WERI-Rb-1 (cell line): ENCODE results near the gene ATP2B2.
A peak's percentile ranks its signal among the peaks of the same experiment; 100 is the strongest.

ENCODE experiments used
- DNase-seq: peaks from one replicate; pipeline ENCODE4 v3.0.0-alpha.2; 2020
- H3K27ac ChIP-seq: fragments of 250-450 bp; sonication (Bioruptor Pico); 2 replicates; pipeline ENCODE4 v1.5.1; 2020; ENCODE audit warnings: mild to moderate bottlenecking, moderate library complexity
- H3K27me3 ChIP-seq: fragments of 250-450 bp; sonication (Bioruptor Pico); 2 replicates; pipeline ENCODE4 v1.5.1; 2021; ENCODE audit warnings: mild to moderate bottlenecking, low read depth, moderate library complexity; ENCODE audit not compliant: insufficient read depth, severe bottlenecking
- H3K36me3 ChIP-seq: fragments of 250-450 bp; sonication (Bioruptor Pico); 2 replicates; pipeline ENCODE4 v1.5.1; 2020; ENCODE audit warnings: mild to moderate bottlenecking, moderate library complexity
- H3K4me3 ChIP-seq: 2 replicates; pipeline ENCODE4 v1.5.1; 2011; ENCODE audit warnings: low read depth, mild to moderate bottlenecking, control low read depth, low read length
- H3K9me3 ChIP-seq: fragments of 250-450 bp; sonication (Bioruptor Pico); 2 replicates; pipeline ENCODE4 v1.5.1; 2021; ENCODE audit warnings: mild to moderate bottlenecking, moderate library complexity; ENCODE audit not compliant: severe bottlenecking
- CTCF ChIP-seq: IDR thresholded peaks from 2 replicates; pipeline ENCODE4 v1.5.1; 2011; ENCODE audit warnings: low read depth, mild to moderate bottlenecking, control low read depth, inconsistent platforms, low read length

Gene ATP2B2

GRCh38 chr3:10517627-10518026 is 12.2 kb upstream of the ATP2B2 start:
- no peaks in the 10 kb centered on the region for H3K36me3 ChIP-seq
- no peak overlapping the region for H3K27ac ChIP-seq
- H3K4me3 ChIP-seq = no peak overlapping the region
- no peaks in the 10 kb centered on the region for H3K9me3 ChIP-seq
- no peak for TF ChIP-seq CTCF
- no peaks in the 10 kb centered on the region for H3K27me3 ChIP-seq
- peak; percentile 2 for DNase-seq

GRCh38 chr3:10516544-10517452 is 11.4 kb upstream of the ATP2B2 start:
- H3K4me3 ChIP-seq = no peak overlapping the region
- no peaks in the 10 kb centered on the region for H3K36me3 ChIP-seq
- no peaks in the 10 kb centered on the region for H3K27me3 ChIP-seq
- no peaks in the 10 kb centered on the region for H3K9me3 ChIP-seq
- DNase-seq = no peak
- no peak for TF ChIP-seq CTCF
- no peak overlapping the region for H3K27ac ChIP-seq

- peak; percentile 54 for TF ChIP-seq CTCF
- Histone ChIP-seq H3K27ac (no peak overlapping the region), H3K36me3 (no peaks in the 10 kb centered on the region), H3K27me3 (no peaks in the 10 kb centered on the region), H3K9me3 (no peaks in the 10 kb centered on the region), H3K4me3 (no peak overlapping the region)
- DNase-seq = no peak
Measured at GRCh38 chr3:10515884-10516495, 10.6 kb upstream of the ATP2B2 start.

- H3K27me3 ChIP-seq = no peaks in the 10 kb centered on the region
- TF ChIP-seq CTCF = no peak
- H3K9me3 ChIP-seq = no peaks in the 10 kb centered on the region
- no peaks in the 10 kb centered on the region for H3K36me3 ChIP-seq
- DNase-seq = no peak
- H3K4me3 ChIP-seq = no peak overlapping the region
- H3K27ac ChIP-seq = no peak overlapping the region
Measured at GRCh38 chr3:10515396-10515795, 10.0 kb upstream of the ATP2B2 start.

GRCh38 chr3:10514407-10515069 is 9.2 kb upstream of the ATP2B2 start:
- H3K4me3 ChIP-seq = no peak overlapping the region
- H3K27ac ChIP-seq = no peak overlapping the region
- no peaks in the 10 kb centered on the region for H3K9me3 ChIP-seq
- no peak for DNase-seq
- no peaks in the 10 kb centered on the region for H3K36me3 ChIP-seq
- no peak for TF ChIP-seq CTCF
- no peaks in the 10 kb centered on the region for H3K27me3 ChIP-seq
